Body of pancreas (tissue), 4 donors: ENCODE data around the gene SH3GL1. TPM values are rescaled to one million over a fixed set of nuclear protein-coding genes. Genes with fewer than 3 reads are reported as not detected.

Experiments used
- ATAC-seq: fragments of 150-250 bp; one replicate; pipeline ENCODE4 v1.9.1; 2016
- DNase-seq, 4 donors: peaks; one replicate each; pipeline ENCODE4 v3.0.0-alpha.2; 2019
- H3K27ac ChIP-seq, 4 donors: fragments of 200-600 bp; sonication (generic); 1 replicate in 3 of 4; 2 replicates in 1 of 4; pipeline versions ENCODE4 v1.5.1 to v1.6.1; 2016 to 2019; ENCODE audit warnings: mild to moderate bottlenecking in 1 of 4, mixed read lengths in 1 of 4, moderate library complexity in 1 of 4
- H3K27me3 ChIP-seq, 2 donors: fragments of 200-600 bp; sonication (generic); one replicate each; pipeline ENCODE4 v1.6.0; 2016; ENCODE audit warnings: mild to moderate bottlenecking in 1 of 2
- H3K36me3 ChIP-seq, 2 donors: fragments of 200-600 bp; sonication (generic); replicated peaks in 1 of 2; 2 replicates each; pipeline ENCODE4 v1.5.1; 2016; ENCODE audit warnings: low read depth in 2 of 2; ENCODE audit not compliant: insufficient read depth in 1 of 2
- H3K4me1 ChIP-seq: fragments of 200-600 bp; sonication (generic); one replicate; pipeline ENCODE4 v1.6.0; 2016
- H3K4me3 ChIP-seq, 2 donors: fragments of 200-600 bp; sonication (generic); 1 replicate in 1 of 2; 2 replicates in 1 of 2; pipeline ENCODE4 v1.5.1; 2016 to 2019
- H3K9me3 ChIP-seq, 3 donors: fragments of 200-600 bp; sonication (generic); 1 replicate in 2 of 3; 2 replicates in 1 of 3; pipeline ENCODE4 v1.5.1; 2016
- POLR2A ChIP-seq, 3 donors: fragments of 450-650 bp; IDR thresholded peaks; one replicate each; pipeline ENCODE4 v1.6.1; 2016; ENCODE audit warnings: antibody characterized with exemption in 3 of 3, mild to moderate bottlenecking in 2 of 3
- WGBS, 2 donors: methylation state at CpG; one replicate each; pipeline ENCODE4 v1.1.5; 2017; 5-methylcytosine and 5-hydroxymethylcytosine counted together
- intact Hi-C: fragments of 100-400 bp; cut with DNase I; formaldehyde crosslinking; loops from one replicate; pipeline ENCODE4 v1.15.1; 2023
- microRNA-seq, 2 donors: library from miRNA; unstranded; fragments of <30 nt; microRNA quantifications; one replicate each; pipeline ENCODE4, GENCODE V29; 2016; ENCODE audit warnings: borderline number of aligned reads in 2 of 2, borderline replicate concordance in 2 of 2
- small RNA-seq: library from RNA; depleted of rRNA; stranded (forward); fragments of <200 nt; gene quantifications from one replicate; pipeline ENCODE3, GENCODE V24; 2016
- total RNA-seq, 2 donors: library from RNA; depleted of rRNA; stranded (reverse); fragments of >200 nt; gene quantifications; one replicate each; pipeline ENCODE4 v1.1.0, GENCODE V29; 2016
- TF ChIP-seq, protein P1 (sequence below), 7 experiments: fragments of 450-650 bp in 4 of 7; fragments of 200-600 bp in 3 of 7; sonication (generic) in 3 of 7; IDR thresholded peaks; one replicate each; pipeline ENCODE4 v1.5.1; 2016 to 2019; ENCODE audit warnings: antibody characterized with exemption in 7 of 7

Gene SH3GL1
- total RNA-seq, 2 donors from 2014 or later: 20.4 to 22.6 TPM

DNA sequence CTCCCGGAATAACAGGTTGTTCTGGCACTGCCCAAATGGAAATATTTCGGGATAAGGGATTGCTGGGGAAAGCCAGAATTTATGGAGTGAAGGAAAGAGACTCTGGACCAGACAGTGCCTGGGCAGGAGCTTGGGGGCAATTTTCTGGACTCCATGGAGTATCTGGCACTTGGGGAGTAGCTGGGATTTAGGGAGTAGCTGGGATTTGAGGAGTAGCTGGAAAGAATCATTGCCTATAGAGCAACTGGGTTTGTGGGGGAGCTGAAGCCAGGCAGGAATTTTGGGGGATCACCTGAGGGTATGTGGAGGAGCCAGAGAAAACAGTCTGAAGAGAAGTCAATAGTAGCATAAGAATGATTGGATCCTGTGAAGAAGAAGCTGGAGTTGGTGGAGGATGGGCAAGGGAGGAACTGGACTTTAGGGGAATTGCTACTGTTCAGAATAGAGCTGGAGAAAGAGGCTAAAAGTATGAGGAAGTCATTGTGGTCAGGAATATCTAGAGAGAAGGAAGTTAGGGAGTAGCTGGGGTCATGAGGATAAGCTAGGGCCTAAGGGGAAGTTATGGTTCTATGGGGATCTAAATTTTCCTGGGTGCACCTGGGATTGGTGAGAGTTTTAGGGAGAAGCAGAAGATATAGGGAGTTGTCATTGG is 81.2 kb downstream of the SH3GL1 start:
- ATAC-seq (no peak), DNase-seq (no peak)
- 77 to 93% methylated on average over 2 of the region's 2 CpGs for WGBS, 2 donors
- Histone ChIP-seq H3K36me3 (no peaks in the 10 kb centered on the region), H3K4me3 (no peak overlapping the region), H3K9me3 (no peaks in the 10 kb centered on the region), H3K27me3 (no peaks in the 10 kb centered on the region), H3K4me1 (no peaks in the 10 kb centered on the region), H3K27ac (no peak overlapping the region)
- TF ChIP-seq, protein P1, sequence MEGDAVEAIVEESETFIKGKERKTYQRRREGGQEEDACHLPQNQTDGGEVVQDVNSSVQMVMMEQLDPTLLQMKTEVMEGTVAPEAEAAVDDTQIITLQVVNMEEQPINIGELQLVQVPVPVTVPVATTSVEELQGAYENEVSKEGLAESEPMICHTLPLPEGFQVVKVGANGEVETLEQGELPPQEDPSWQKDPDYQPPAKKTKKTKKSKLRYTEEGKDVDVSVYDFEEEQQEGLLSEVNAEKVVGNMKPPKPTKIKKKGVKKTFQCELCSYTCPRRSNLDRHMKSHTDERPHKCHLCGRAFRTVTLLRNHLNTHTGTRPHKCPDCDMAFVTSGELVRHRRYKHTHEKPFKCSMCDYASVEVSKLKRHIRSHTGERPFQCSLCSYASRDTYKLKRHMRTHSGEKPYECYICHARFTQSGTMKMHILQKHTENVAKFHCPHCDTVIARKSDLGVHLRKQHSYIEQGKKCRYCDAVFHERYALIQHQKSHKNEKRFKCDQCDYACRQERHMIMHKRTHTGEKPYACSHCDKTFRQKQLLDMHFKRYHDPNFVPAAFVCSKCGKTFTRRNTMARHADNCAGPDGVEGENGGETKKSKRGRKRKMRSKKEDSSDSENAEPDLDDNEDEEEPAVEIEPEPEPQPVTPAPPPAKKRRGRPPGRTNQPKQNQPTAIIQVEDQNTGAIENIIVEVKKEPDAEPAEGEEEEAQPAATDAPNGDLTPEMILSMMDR (IDR thresholded peaks at IDR 0.05): no peak
- no peak for TF ChIP-seq POLR2A (IDR thresholded peaks at IDR 0.05)
- intact Hi-C loops: no loop called here

DNA sequence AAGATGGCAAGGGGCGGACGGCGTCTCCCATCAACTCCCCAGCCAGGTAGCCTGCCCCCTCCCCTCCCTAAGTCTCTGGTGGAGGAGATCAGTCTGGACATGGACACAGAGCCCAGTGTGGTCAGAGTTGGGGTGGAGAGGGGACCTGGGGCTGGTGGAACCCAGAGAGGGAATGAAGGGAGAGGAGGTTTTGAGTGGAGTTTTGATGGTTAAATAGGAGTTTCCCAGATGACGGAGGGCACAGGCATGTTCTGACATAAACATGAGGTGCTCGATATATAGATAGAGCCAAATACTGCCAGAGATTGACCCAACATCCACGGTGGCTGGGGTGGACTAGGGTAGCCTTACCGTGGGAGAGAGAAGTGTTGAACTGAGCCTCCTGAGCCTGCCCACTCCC is 81.9 kb downstream of the SH3GL1 start:
- Histone ChIP-seq H3K4me1 (no peaks in the 10 kb centered on the region), H3K36me3 (no peaks in the 10 kb centered on the region), H3K4me3 (no peak overlapping the region), H3K27ac (no peak overlapping the region), H3K9me3 (no peaks in the 10 kb centered on the region), H3K27me3 (no peaks in the 10 kb centered on the region)
- 86 to 87% methylated on average over 7 of the region's 7 CpGs for WGBS, 2 donors
- DNase-seq (no peak), ATAC-seq (no peak)
- intact Hi-C loops: no loop called here
- no peak for TF ChIP-seq POLR2A (IDR thresholded peaks at IDR 0.05)
- TF ChIP-seq, protein P1 (IDR thresholded peaks at IDR 0.05): no peak

DNA sequence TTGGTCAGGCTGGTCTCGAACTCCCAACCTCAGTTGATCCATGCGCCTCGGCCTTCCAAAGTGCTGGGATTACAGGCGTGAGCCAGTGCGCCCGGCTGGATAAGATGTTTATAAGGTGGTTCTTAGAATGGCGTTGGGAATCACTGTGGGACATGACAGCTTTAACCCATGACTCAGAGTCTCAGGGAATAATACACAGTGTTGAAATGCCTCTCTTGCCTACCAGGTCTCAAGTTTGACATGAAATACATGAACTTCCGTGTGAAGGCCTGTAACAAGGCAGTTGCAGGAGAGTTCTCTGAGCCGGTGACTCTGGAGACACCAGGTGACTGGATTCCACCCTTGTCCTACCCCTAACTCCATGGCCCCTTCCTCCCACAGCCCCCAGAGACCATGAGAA is 83.4 kb downstream of the SH3GL1 start:
- no peaks in the 10 kb centered on the region for H3K27me3 ChIP-seq
- TF ChIP-seq, protein P1 (IDR thresholded peaks at IDR 0.05): no peak
- no peak for TF ChIP-seq POLR2A (IDR thresholded peaks at IDR 0.05)
- 59 to 70% methylated on average over 9 of the region's 9 CpGs for WGBS, 2 donors
- H3K36me3 ChIP-seq: no peaks in the 10 kb centered on the region
- intact Hi-C loops: no loop called here
- H3K27ac ChIP-seq: no peak overlapping the region
- H3K4me1 ChIP-seq: no peaks in the 10 kb centered on the region
- no peak overlapping the region for H3K4me3 ChIP-seq
- ATAC-seq: no peak
- no peaks in the 10 kb centered on the region for H3K9me3 ChIP-seq
- no peak for DNase-seq

DNA sequence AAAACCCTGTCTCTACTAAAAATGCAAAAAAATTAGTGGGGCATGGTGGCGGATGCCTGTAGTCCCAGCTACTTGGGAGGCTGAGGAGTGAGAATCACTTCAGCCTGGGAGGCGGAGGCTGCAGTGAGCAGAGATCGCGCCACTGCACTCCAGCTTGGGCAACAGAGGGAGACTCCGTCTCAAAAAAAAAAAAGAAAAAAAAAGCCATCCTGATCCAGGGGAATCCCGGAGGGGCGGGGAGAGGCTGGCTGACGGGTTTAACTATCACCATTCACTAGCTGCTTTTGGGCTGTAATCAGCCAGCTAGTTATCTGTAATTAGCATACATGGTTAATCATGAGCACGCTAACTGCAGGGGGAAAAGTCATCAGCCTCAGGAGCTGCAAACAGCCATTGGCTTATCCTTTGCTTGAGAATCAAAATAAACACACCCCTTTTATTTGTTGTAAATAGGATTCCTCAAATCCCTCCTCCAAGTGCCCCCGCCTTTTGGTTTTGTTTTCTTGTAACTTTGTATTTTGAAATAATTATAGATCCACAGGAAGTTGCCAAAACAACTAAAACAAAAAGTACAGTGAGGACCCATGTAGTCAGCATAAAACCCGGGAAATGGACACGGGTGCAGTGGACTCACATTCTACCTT is 86.4 kb downstream of the SH3GL1 start:
- WGBS, 2 donors: 38 to 44% methylated on average over 12 of the region's 12 CpGs
- H3K9me3 ChIP-seq: no peaks in the 10 kb centered on the region
- no peak overlapping the region for H3K27ac ChIP-seq
- no peak overlapping the region for H3K4me3 ChIP-seq
- H3K27me3 ChIP-seq: no peaks in the 10 kb centered on the region
- intact Hi-C loops: no loop called here
- TF ChIP-seq POLR2A (IDR thresholded peaks at IDR 0.05): no peak
- TF ChIP-seq, protein P1 (IDR thresholded peaks at IDR 0.05): no peak
- ATAC-seq (no peak), DNase-seq (no peak)
- H3K36me3 ChIP-seq: no peaks in the 10 kb centered on the region
- no peaks in the 10 kb centered on the region for H3K4me1 ChIP-seq

Small RNA genes within 50 kb of the gene (microRNA-seq; reads per million reads assigned to microRNA genes)
- 0 to 0.45 reads per million in 2 donors for gene MIR4746

Small RNA genes within 50 kb of the gene (small RNA-seq; reads per million reads assigned to genes)
- not detected for gene MIR4746

Other genes starting within 250 kb of the SH3GL1 start
- gene CREB3L3, start 246.9 kb downstream of the SH3GL1 start, total RNA-seq: under 1 TPM in 1 of 2 donors, not detected in 1; 0.52 TPM
- 10 to 100 TPM; 13.2 to 54.1 TPM for gene SIRT6, start 218.0 kb downstream of the SH3GL1 start, total RNA-seq
- gene ANKRD24, start 217.9 kb downstream of the SH3GL1 start, total RNA-seq: 1 to 10 TPM; 2.1 to 3.6 TPM
- 10 to 100 TPM in 1 of 2 donors, under 1 TPM in 1; 0.99 to 27.5 TPM for gene EBI3, start 171.0 kb downstream of the SH3GL1 start, total RNA-seq
- 10 to 100 TPM; 15.5 to 20.2 TPM for gene YJU2, start 153.5 kb downstream of the SH3GL1 start, total RNA-seq
- gene SHD, start 121.3 kb downstream of the SH3GL1 start, total RNA-seq: not detected
- gene TMIGD2, start 98.2 kb downstream of the SH3GL1 start, total RNA-seq: not detected
- not detected for gene FSD1, start 95.9 kb downstream of the SH3GL1 start, total RNA-seq
- gene STAP2, start 61.7 kb downstream of the SH3GL1 start, total RNA-seq: 10 to 100 TPM; 17.9 to 31.0 TPM
- gene MPND, start 57.0 kb downstream of the SH3GL1 start, total RNA-seq: 1 to 10 TPM in 1 of 2 donors, under 1 TPM in 1; 0.99 to 7.5 TPM
- gene CHAF1A, start 2.1 kb upstream of the SH3GL1 start, total RNA-seq: 1 to 10 TPM; 3.4 to 6.3 TPM
- 100 to 1,000 TPM in 1 of 2 donors, 10 to 100 TPM in 1; 64.6 to 107 TPM for gene UBXN6, start 57.2 kb upstream of the SH3GL1 start, total RNA-seq
- gene HDGFL2, start 71.8 kb upstream of the SH3GL1 start, total RNA-seq: 10 to 100 TPM; 24.9 to 33.6 TPM
- 100 to 1,000 TPM in 1 of 2 donors, 10 to 100 TPM in 1; 18.9 to 125 TPM for gene PLIN4, start 117.9 kb upstream of the SH3GL1 start, total RNA-seq
- gene PLIN5, start 134.7 kb upstream of the SH3GL1 start, total RNA-seq: 100 to 1,000 TPM in 1 of 2 donors, 10 to 100 TPM in 1; 72.9 to 132 TPM
- gene LRG1, start 139.5 kb upstream of the SH3GL1 start, total RNA-seq: 10 to 100 TPM in 1 of 2 donors, 1 to 10 TPM in 1; 8.8 to 21.1 TPM
- gene SEMA6B, start 159.1 kb upstream of the SH3GL1 start, total RNA-seq: 10 to 100 TPM in 1 of 2 donors, 1 to 10 TPM in 1; 6.0 to 11.5 TPM
- 1 to 10 TPM; 3.4 to 5.3 TPM for gene TNFAIP8L1, start 239.0 kb upstream of the SH3GL1 start, total RNA-seq